HL-60 (cell line): ENCODE data around the gene MAN2B2.

Experiments
- DNase-seq, 2 experiments: peaks; one replicate each; pipeline ENCODE4 v3.0.0-alpha.2; 2010 to 2020; ENCODE audit warnings: low read depth in 1 of 2, low spot score in 1 of 2
- H3K27ac ChIP-seq: fragments of 250-450 bp; sonication (Bioruptor Pico); replicated peaks from 2 replicates; pipeline ENCODE4 v1.5.1; 2020; ENCODE audit warnings: mild to moderate bottlenecking, moderate library complexity
- H3K27me3 ChIP-seq: fragments of 250-450 bp; sonication (Bioruptor Pico); 2 replicates; pipeline ENCODE4 v1.5.1; 2021; ENCODE audit warnings: mild to moderate bottlenecking, moderate library complexity; ENCODE audit not compliant: insufficient read depth, poor library complexity, severe bottlenecking
- H3K4me3 ChIP-seq: replicated peaks from 2 replicates; pipeline ENCODE4 v1.5.1; 2011; ENCODE audit warnings: mild to moderate bottlenecking, control low read depth, low read length; ENCODE audit not compliant: insufficient read depth
- CTCF ChIP-seq: IDR thresholded peaks from one replicate; pipeline ENCODE4 v1.5.1; 2011; ENCODE audit warnings: low read length, control low read depth, inconsistent platforms; ENCODE audit not compliant: insufficient read depth
- GABPA ChIP-seq: IDR thresholded peaks from 2 replicates; pipeline ENCODE4 v1.6.1; 2012; ENCODE audit warnings: low read depth
- POLR2AphosphoS5 ChIP-seq: IDR thresholded peaks from 2 replicates; pipeline ENCODE4 v1.6.1; 2012; ENCODE audit warnings: low read depth
- REST ChIP-seq: IDR thresholded peaks from 2 replicates; pipeline ENCODE4 v1.6.1; 2012; ENCODE audit warnings: low read depth; ENCODE audit not compliant: insufficient replicate concordance
- SPI1 ChIP-seq: IDR thresholded peaks from 2 replicates; pipeline ENCODE4 v1.6.1; 2012; ENCODE audit warnings: low read depth, mild to moderate bottlenecking, borderline replicate concordance

MAN2B2 gene

GRCh38 chr4:6655924-6656323 lies 80.9 kb downstream of the MAN2B2 start:
- no peak overlapping the region for H3K4me3 ChIP-seq
- H3K27ac ChIP-seq: no peak overlapping the region
- TF ChIP-seq REST (no peak), GABPA (no peak), SPI1 (no peak), POLR2AphosphoS5 (no peak), CTCF (no peak)
- no peaks in the 10 kb centered on the region for H3K27me3 ChIP-seq
- no peak for DNase-seq

GRCh38 chr4:6657242-6658208 lies 82.5 kb downstream of the MAN2B2 start:
- no peak for TF ChIP-seq REST
- TF ChIP-seq CTCF: no peak
- no peak for TF ChIP-seq GABPA
- no peak for TF ChIP-seq SPI1
- no peak for TF ChIP-seq POLR2AphosphoS5
- Histone ChIP-seq H3K27me3 (no peaks in the 10 kb centered on the region), H3K27ac (no peak overlapping the region), H3K4me3 (no peak overlapping the region)
- DNase-seq: no peak

GRCh38 chr4:6658209-6658595 lies 83.2 kb downstream of the MAN2B2 start:
- Histone ChIP-seq H3K4me3 (no peak overlapping the region), H3K27me3 (no peaks in the 10 kb centered on the region), H3K27ac (no peak overlapping the region)
- TF ChIP-seq SPI1 (no peak), REST (no peak), CTCF (no peak), POLR2AphosphoS5 (no peak)
- DNase-seq: no peak
